BJ (cell line): ENCODE results near the gene TMEM154. TPM values are rescaled to one million over a fixed set of nuclear protein-coding genes. Genes with fewer than 3 reads are reported as not detected.

Experiments used
- CTCF ChIA-PET: fragments of 350-600 bp; formaldehyde crosslinking; extraction: SDS; loops from one replicate; lab custom pipeline; 2021; ENCODE audit warnings: antibody characterized with exemption, inconsistent platforms; lab: Yijun Ruan, JAX
- POLR2A ChIA-PET: fragments of 300-600 bp; sonication (Branson Sonifier 250); formaldehyde crosslinking; extraction: SDS; loops from one replicate; lab custom pipeline; 2021; ENCODE audit warnings: antibody characterized with exemption; lab: Charles Lee
- DNase-seq: peaks from one replicate; pipeline ENCODE4 v3.0.0-alpha.2; 2011; ENCODE audit warnings: low read depth
- H3K27me3 ChIP-seq: 2 replicates; pipeline ENCODE4 v1.6.0; 2011; ENCODE audit warnings: low read length; ENCODE audit not compliant: control insufficient read depth, insufficient read depth
- H3K36me3 ChIP-seq: 2 replicates; pipeline ENCODE4 v1.5.1; 2011; ENCODE audit warnings: low read length; ENCODE audit not compliant: control insufficient read depth, insufficient read depth
- H3K4me3 ChIP-seq: 2 replicates; pipeline ENCODE4 v1.5.1; 2011; ENCODE audit warnings: low read depth, mild to moderate bottlenecking, control low read depth, low read length
- CTCF ChIP-seq: IDR thresholded peaks from 2 replicates; pipeline ENCODE4 v1.5.1; 2011; ENCODE audit warnings: low read depth, mild to moderate bottlenecking, control low read depth, inconsistent platforms, low read length, moderate library complexity; ENCODE audit not compliant: insufficient read depth
- polyA plus RNA-seq: library from polyadenylated mRNA; depleted of rRNA; stranded (reverse); fragments of >200 nt; gene quantifications from 2 replicates; pipeline ENCODE4 v1.2.3, GENCODE V29; 2011

The TMEM154 gene
- polyA plus RNA-seq, 1 experiment: 1.1 TPM

GRCh38 chr4:152663203-152664066 is 16.4 kb downstream of the TMEM154 start:
- no peak for DNase-seq

GRCh38 chr4:152661649-152662048 is 18.1 kb downstream of the TMEM154 start:
- ChIA-PET CTCF (interaction anchor here (0.6 to 1.0 kb wide), 2 partner anchors 13 to 905 kb away, joined by 3 to 5 read pairs; no protein-coding TSS in a partner anchor), POLR2A (no interaction called here)
- no peak for DNase-seq
- Histone ChIP-seq H3K36me3 (no peaks in the 10 kb centered on the region), H3K27me3 (no peaks in the 10 kb centered on the region; the same call in 1 of the 2 replicates), H3K4me3 (no peak overlapping the region)
- no peak for TF ChIP-seq CTCF

More at GRCh38 chr4:152663203-152664066, 16.4 kb downstream of the TMEM154 start:
- ChIA-PET CTCF (interaction anchor here (1.4 kb wide), 1 partner anchor 18 kb away, joined by 4 read pairs; no protein-coding TSS in a partner anchor), POLR2A (no interaction called here)
- Histone ChIP-seq H3K4me3 (no peak overlapping the region), H3K36me3 (no peaks in the 10 kb centered on the region), H3K27me3 (no peaks in the 10 kb centered on the region; the same call in 1 of the 2 replicates)
- TF ChIP-seq CTCF: no peak

- CTCF ChIA-PET: interaction anchor here (1.0 kb wide), 1 partner anchor 14 kb away, joined by 5 read pairs; no protein-coding TSS in a partner anchor
- TF ChIP-seq CTCF: no peak
- DNase-seq: no peak
- Histone ChIP-seq H3K36me3 (no peaks in the 10 kb centered on the region), H3K27me3 (no peaks in the 10 kb centered on the region; the same call in 1 of the 2 replicates), H3K4me3 (no peak overlapping the region)
- POLR2A ChIA-PET: no interaction called here
These were observed 19.3 kb downstream of the TMEM154 start for GRCh38 chr4:152660526-152660925.

GRCh38 chr4:152659806-152660205 is 20.0 kb downstream of the TMEM154 start:
- no peak for TF ChIP-seq CTCF
- CTCF ChIA-PET: no interaction called here
- Histone ChIP-seq H3K36me3 (no peaks in the 10 kb centered on the region), H3K4me3 (no peak overlapping the region), H3K27me3 (no peaks in the 10 kb centered on the region)
- DNase-seq: no peak
- POLR2A ChIA-PET: no interaction called here

GRCh38 chr4:152657657-152658056 is 22.1 kb downstream of the TMEM154 start:
- H3K36me3 ChIP-seq: no peaks in the 10 kb centered on the region
- no peak for DNase-seq
- POLR2A ChIA-PET: no interaction called here
- CTCF ChIA-PET: interaction anchor here (2.2 kb wide), 1 partner anchor 18 kb away, joined by 8 read pairs; no protein-coding TSS in a partner anchor
- H3K4me3 ChIP-seq: no peak overlapping the region
- no peak for TF ChIP-seq CTCF
- H3K27me3 ChIP-seq: no peaks in the 10 kb centered on the region
